HG03378 (cell line): ENCODE results near the gene SPINK2.

ENCODE experiments used
- ATAC-seq: cut with Tn5 transposase; IDR thresholded peaks from one replicate; pipeline ENCODE4 v1.9.1; 2021; ENCODE audit warnings: mild to moderate bottlenecking, moderate library complexity; ENCODE audit not compliant: unreplicated experiment

SPINK2 gene, protein sequence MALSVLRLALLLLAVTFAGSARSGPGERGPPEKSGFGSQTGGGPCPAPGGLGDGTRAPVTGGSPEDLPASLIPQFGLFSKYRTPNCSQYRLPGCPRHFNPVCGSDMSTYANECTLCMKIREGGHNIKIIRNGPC

DNA sequence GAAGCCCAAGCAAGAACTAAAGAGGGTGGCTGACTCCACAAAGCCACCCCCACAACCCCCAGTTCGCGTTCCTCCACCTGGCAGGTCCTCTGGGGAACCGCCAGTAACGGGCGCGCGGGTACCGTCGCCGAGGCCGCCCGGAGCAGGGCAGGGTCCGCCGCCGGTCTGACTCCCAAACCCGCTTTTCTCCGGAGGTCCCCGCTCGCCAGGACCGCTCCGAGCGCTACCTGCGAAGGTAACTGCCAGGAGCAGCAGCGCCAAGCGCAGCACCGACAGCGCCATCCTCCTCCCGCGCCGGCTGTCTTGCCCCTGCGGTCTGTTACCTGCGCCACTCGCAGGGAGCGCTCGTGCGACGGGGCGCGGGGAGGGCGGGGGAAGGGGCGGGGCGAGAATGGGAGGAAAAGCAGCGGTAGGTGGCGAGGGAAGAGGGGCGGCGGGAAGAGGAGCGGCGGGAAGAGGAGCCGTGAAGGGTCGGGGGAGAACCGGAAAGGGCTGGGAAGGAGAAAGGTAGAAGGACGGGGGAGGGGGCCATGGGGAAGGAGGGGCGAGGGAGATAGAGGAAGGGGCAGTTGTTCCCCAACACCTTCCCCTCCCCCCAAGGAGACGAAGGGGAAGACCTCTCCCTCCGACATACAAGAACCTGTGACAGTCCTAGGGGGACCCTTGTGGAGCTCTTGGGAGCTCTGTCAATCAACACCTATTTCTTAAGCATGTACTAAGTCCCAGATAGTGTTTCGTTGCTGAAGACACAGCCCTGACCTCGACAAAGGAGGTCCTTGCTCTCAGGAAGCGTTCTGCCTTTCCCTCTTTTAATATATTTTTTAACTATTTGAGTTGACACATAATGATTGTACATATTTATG, at the start of gene SPINK2:
SPINK2 (minus strand) TSS at position 321 of the 863 bp plus-strand sequence; CDS start at position 282, 39 bp downstream.
- peak; percentile 23 for ATAC-seq

DNA sequence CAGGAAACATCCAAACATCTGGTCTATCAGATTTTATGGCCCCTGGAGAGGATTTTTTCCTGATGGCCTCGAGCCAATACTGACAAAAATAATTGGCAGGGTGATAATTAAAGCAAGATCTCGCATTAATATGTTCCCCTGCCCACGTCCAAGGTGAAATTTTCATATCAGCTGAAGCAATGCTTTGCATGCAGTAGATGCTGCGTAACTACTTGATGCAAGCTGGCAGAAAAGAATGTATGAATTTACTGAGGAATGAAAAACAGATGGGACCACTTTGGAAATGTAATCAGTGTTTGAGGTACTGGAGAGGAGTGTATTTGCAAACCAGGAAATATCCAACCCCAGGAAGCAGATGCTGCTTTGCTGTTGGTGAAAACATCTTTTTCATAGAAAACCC, 49.4 kb upstream of the SPINK2 start:
- ATAC-seq, result no peak

DNA sequence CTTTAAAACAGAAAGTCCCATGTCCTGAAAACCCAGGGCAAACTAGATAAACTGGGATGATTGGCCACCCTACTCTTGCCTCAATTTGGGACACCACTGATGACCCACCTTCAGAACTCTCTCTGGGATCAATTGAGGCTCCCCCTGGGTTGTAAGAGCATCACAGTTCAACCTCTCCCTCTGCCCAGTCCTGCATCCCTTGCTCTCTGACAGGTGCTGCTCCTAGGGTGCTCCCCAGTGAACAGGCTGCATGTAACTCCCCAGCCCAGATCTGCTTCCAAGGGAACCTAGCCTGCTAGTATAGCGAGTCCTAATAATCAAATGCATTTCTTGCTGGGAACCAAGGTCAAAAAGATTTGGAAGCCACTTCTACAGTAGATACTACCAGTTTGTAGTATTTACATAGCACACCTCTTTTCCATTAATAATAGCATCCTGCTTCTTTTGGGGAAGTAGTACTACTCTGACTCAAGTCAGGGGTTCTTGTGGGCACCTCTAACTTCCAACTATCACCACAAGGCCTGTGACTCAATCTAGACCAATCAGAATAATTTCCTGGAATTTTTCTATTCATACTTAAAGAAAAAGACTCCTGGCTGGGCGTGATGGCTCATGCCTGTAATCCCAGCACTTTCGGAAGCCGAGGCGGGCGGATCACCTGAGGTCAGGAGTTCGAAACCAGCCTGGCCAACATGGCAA, 42.1 kb upstream of the SPINK2 start:
- ATAC-seq, result peak; percentile 51

DNA sequence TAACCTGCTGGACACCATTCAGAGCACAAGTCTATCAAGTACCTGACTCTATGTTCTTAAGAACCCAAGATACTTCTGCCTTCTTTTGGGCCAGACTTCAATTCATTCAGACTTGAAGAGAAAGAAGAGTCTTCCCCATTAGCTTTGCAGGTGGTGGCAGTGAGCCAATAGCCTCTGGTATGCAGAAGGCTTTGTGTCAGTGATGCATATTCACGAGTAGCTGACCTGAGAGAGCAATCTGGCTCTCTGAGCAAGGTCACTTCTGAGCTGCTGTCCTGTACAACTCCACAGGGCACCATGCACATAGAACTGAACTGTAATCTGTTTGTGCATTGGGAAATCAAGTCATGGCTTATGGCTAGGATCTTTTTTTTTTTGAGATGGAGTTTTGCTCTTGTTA, 39.9 kb upstream of the SPINK2 start:
- no peak for ATAC-seq

DNA sequence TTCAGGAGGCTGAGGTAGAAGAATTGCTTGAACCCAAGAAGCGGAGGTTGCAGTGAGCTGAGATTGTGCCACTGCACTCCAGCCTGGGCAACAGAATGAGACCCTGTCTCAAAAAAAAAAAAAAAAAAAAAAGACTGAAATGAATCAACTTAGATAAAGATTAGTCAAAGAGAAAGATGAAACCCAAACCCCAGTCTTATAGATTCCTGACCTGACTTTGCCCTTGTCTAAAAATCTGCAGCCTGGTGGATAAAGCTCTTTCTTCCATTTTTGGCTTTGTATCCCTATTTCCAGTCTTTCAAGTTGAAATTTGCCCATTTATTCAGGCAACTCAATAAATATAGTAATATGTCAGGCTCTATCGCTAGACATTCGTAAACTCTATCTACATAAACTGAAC, 39.3 kb upstream of the SPINK2 start:
- peak; percentile 42 for ATAC-seq

DNA sequence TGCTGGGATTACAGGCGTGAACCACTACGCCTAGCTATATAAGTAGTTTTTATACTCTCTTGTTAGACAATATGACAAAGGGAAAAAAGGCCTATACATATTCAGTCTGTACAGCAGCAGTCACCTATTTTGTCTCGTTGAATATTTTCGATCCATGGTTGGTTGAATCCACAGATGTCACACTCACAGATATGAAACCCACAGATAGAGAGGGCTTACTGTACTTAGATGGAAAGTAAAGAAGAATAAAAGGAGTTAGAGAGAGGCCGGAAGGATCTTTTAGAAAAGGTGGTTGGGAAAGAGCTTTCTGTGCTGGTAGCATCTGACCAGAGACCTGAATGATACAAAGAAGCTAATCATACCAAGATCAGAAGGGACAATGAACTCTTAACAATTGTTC, 38.3 kb upstream of the SPINK2 start:
- ATAC-seq, result peak; percentile 64

DNA sequence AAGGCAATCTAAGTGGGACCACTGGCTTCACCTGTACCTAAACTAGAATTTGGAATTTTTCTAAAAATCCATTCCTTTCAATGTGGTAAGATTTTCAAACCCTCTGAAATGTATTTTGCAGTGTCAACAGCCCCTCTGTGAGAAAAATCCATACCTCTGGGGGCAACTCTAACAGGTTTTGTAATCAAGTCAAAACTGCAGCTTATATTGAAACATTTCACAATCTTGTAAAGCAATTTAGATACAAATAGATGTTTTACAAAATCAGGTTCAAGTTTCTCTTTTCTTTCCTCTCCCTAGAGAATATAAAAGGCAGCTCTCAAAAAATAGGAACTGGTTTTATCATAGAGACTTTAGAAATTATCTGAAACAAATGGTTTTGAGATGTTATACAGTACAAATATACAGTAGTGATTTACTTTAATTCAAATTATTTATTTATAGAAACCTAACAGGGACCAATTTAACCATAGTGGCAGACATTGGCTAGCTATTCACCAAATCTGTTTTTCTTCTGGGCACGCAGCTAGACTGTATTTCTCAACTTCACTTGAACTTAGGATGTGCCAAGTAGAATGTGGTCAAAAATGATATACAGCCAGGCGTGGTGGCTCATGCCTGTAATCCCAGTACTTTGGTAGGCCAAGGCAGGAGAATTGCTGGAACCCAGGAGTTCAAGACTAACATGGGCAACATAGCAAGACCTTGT, 36.3 kb upstream of the SPINK2 start:
- ATAC-seq, result no peak

DNA sequence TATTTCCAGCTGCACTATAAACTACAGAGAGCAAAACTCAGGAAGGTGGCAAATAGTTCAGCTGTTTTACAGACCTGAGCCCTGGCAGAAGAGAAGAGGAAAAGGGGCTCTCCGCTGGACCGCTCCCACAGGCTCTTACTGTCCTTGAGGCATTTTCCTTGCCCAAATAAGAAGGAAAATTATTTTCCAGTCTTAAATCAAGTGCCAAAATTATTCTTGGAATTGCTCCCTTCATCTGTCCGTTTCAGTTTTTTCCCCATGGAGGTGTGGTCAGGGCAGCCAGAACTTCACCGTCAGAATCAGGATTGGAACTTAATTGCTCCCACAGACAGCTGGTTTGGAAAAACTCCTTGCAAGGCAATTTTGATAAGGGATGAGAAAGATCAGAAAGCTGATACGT, 35.2 kb upstream of the SPINK2 start:
- no peak for ATAC-seq

DNA sequence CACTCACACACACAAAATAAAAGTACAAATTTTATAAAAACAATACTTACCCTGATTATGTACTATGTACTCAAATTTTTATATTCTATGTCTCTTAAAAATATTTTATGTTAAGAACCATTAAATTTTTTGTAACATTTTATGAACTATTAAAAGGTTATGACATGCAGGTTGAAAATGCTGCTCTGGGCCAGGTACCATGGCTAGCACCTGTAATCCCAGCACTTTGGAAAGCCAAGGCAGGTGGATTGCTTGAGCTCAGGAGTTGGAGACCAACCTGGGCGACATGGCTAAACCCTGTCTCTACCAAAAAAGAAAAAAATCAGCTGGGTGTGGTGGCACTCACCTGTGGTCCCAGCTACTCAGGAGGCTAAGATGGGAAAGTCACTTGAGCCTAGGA, 29.4 kb upstream of the SPINK2 start:
- no peak for ATAC-seq

DNA sequence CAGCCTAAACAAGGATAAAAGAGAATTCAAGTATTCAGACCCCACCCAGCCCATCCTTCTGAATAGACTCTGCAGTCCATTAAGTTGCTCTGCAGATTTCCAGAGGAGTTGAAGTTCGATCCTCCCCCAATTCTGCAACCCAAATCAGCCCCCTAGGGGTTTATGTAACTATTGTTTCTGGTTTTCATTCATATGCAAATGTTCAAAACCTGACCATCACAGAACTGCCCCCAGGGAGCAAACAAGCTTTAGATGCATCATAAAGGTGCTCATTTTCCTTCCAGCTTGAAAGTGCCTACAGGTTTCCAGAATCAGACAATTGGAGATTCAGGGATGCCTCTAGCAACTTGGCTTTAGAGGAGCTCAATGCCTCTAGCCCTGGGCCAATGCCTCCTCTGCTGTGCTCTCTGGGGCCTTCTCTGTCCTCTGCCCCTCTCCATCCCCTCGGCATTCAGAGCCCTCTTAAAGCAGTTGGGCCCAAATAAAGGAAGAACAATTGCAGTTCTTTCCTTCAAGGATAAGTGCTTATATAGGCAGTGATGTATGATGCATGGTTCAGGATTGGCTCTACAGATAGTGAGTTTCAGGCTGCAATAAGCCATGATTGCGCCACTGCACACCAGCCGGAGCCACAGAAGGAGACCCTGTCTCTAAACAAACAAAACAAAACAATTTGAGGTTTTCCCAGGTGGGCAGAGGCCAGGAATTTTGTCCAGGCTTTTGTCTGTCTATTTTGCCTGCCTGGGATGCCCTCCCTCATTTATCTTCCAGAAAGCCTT, 23.5 kb upstream of the SPINK2 start:
- no peak for ATAC-seq

DNA sequence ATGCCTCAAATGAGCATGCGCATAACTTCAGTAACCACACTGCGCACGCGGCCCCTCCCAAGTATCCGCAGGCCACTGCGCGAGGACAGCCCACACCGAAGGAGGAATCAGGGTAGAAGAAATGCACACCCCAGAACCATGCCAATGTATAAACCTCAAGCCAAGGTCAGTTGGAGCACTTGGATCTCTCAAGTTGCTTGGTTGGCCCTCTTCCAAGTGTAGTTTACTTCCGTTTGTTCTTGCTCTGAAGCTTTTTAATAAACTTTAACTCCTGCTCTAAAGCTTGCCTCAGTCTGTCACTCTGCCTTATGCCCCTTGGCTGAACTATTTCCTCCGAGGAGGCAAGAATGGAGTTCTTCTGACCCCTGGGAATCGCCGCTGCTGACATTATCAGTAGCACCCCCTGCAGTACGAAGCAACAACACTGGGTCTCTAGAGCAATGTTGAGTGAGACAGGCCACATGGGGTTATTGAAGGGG, 22.0 kb upstream of the SPINK2 start:
- no peak for ATAC-seq

DNA sequence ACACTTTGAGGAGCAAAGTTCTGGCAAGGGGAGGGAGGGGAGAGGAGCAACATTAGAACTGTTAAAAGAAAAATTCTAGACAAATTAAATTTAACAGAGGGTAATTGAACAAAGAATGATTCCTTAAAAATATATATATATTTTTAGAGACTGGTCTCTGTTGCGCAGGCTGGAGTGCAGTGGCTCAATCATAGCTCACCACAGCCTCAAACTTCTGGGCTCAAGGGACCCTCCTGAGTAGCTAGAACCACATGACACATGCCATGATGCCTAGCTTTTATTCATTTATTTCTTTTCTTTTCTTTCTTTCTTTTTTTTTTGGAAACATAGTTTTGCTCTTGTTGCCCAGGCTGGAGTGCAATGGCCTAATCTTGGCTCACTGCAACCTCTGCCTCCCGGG, 19.1 kb upstream of the SPINK2 start:
- ATAC-seq, result no peak

DNA sequence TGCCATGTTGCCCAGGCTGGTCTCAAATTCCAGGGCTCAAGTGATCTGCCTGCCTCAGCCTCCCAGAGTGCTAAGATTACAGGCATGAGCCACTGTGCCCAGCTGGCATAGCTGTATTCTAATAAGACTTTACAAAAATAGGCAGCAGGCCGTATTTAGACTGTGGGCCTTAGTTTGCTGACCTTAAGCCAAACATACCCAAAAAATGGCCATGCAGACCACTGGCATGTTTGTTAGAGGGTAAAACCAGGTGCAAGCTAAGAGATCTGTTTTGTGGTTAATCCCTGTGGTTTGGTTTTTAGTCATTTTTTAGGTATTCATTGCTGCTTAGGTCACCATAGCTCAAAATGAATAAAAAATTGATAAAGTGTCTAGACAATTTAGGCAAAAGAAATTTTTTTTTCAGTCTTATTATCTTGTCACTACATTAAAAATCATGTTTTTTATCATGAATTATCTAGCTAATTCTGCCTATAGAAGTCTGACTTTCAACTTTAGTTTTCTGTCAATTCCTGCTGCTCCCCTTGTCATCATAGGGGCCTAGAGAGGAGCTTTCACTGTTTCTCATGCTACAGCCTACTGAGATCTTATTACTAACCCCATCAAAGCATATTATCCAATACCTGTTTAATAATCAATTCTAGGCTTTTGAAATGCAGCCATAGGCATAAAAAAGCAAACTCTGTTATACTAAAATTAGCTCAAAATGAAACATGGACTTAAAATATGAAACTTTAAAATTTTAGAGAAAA, 7.5 kb upstream of the SPINK2 start:
- ATAC-seq, result peak; percentile 89

DNA sequence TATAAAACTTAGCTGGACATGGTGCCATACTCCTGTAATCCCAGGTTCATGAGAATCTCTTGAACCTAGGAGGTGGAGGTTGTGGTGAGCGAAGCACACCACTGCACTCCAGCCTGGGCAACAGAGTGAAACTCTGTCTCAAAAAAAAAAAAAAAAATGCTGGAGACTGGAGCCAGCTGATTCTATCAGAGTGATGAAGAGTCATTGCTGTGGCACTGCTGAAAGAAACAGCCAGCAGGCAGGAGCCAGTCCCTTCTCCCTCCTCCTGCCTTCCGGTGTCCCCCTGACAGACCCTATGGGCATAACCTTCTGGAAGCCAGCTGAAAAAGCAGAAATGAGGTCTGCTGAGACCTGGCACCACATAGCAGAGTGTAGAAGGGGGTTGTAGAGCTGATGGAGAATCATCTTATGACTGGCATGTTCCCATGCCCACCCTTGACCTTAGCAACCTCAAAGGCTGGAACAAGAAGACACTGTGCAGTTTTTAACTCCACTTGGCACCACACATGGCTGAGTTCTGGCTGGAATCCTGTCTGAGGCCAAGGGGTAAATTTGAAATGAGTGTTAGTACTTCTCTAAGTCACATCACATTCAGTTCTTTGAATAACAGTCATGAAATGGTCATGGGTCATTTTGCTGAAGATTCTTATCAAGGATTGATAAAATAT, 2.6 kb upstream of the SPINK2 start:
- no peak for ATAC-seq

DNA sequence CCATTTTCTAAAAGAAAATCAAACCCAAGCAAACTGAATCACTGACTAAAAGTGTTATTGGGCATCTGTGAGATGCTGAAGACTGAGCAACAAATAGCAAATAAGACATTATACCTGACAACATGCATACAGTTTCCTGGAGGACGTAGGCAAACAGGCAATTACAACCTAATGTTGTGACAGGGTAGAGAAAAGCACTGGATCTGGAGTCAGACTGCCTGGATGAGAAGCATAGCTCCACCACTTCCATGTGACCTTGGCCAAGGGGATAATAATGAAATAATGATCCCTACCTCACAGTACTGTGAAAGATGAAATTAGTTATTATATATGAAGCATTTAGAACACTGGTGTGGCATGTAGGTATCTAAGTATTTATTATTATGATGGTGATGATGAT, 2.7 kb downstream of the SPINK2 start:
- ATAC-seq, result no peak

DNA sequence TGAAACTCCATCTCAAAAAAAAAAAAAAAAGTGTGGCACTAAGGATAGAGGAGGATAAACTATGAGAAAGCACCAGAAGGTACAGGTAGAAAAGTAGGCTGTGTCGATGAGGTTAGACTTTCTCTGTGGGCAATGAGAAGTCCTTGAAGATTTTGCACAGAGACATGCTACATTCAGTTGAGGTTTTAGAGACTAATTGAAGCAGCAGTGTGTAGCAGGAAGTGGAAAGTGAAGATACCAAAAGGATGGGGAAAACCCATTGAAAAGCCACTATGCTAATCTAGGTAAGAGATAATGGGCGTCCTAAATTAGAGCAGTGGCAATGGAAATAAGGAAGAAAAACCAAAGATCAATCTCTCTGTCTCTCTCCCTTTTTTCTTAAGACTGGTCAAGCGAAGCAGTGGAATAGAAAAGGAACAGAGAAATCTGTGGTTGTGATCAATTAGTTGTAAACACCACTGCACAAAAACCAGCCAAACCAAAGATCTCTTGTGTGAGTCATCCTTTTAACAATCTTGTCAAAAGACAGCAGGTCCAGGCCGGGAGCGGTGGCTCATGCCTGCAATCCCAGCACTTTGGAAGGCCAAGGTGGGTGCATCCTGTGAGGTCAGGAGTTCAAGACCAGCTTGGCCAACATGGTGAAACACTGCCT, 3.5 kb downstream of the SPINK2 start:
- ATAC-seq, result peak; percentile 93

DNA sequence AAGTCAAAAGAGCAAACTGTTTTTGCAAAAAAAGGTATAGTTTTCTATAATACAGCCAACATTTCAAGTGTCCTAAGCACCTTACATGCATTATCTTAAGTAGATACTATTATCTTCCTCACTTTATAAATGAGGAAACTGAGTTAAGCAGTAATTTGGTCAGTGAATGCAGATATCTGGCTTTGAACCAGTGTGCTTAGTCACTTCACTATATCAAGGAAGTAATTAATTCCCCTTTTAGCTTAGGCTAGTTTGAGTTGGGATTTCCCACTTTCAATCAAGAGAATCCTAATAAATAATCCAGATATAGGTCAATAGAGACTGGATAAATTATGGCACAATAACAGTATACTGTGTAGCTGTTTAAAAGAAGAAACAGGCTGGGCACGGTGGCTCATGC, 14.8 kb downstream of the SPINK2 start:
- ATAC-seq, result no peak

DNA sequence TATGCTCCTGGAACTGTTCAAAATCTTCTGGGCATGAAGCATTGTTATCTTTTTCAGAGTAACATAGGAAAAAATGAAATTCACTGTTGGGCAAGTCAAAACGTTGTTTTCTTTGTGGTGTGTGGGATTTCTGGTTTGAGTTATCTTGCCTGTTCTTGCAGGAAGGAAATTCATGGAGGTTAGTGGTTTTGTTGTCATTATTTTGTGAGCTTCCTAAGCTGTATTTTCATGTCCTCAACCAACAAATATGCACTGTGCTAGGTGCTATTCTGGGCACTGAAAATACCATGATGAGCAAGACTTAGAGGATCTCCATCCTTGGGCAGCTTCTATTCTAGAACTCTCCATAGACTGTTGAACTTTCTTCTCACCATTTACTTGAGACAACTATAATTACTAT, 16.9 kb downstream of the SPINK2 start:
- ATAC-seq, result no peak

DNA sequence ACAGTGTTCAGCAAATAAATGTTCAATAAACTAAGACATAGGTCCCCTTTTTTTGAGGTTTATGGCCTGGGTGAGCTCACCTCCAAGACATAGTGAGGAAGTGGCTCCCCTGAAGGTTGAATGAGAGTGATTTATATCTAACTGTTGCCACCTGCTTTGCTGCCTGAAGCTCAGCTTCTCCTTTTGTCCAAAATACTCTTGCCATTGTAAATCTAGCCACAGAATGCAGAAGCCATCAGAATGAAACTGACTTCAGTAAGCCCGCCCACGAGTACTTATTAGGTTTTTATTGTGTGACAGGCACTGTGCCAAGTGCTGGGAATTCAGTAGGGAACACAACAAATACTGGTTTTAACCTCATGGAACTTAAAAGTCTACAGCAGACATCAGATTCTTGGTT, 18.0 kb downstream of the SPINK2 start:
- peak; percentile 65 for ATAC-seq
